Endodermal cell (in vitro differentiated cells): ENCODE data around the gene SFN. TPM values are rescaled to one million over a fixed set of nuclear protein-coding genes. Genes with fewer than 3 reads are reported as not detected.

Experiments
- DNase-seq: peaks from one replicate; pipeline ENCODE4 v3.0.0-alpha.2; 2017
- H3K27ac ChIP-seq: 2 replicates; pipeline ENCODE4 v1.5.1; 2013; ENCODE audit warnings: mild to moderate bottlenecking, low read depth, low read length, moderate library complexity
- H3K27me3 ChIP-seq: 2 replicates; pipeline ENCODE4 v1.6.1; 2013; ENCODE audit warnings: mild to moderate bottlenecking, low read length, moderate library complexity; ENCODE audit not compliant: insufficient read depth, control insufficient read depth, poor library complexity, severe bottlenecking
- H3K36me3 ChIP-seq: 2 replicates; pipeline ENCODE4 v1.7.0; 2013; ENCODE audit warnings: mild to moderate bottlenecking, low read length, moderate library complexity; ENCODE audit not compliant: control insufficient read depth, insufficient read depth
- H3K4me1 ChIP-seq: one replicate; pipeline ENCODE4 v1.7.0; 2013; ENCODE audit warnings: low read length; ENCODE audit not compliant: control insufficient read depth, insufficient read depth
- H3K4me3 ChIP-seq: 2 replicates; pipeline ENCODE4 v1.5.1; 2013; ENCODE audit warnings: mild to moderate bottlenecking, low read length, moderate library complexity
- H3K9ac ChIP-seq: 2 replicates; pipeline ENCODE4 v1.6.1; 2013; ENCODE audit warnings: mild to moderate bottlenecking, low read length, moderate library complexity; ENCODE audit not compliant: poor library complexity, severe bottlenecking; ENCODE audit errors: extremely low read depth
- H3K9me3 ChIP-seq: 2 replicates; pipeline ENCODE4 v1.6.1; 2013; ENCODE audit warnings: mild to moderate bottlenecking, low read length, moderate library complexity; ENCODE audit not compliant: control insufficient read depth
- H3K27ac Mint-ChIP-seq: 2 replicates; pipeline ENCODE4 v1.8.0; 2020; ENCODE audit warnings: mixed read lengths
- H3K27me3 Mint-ChIP-seq: 2 replicates; pipeline ENCODE4 v1.8.0; 2021; ENCODE audit warnings: mild to moderate bottlenecking, mixed read lengths; ENCODE audit not compliant: insufficient read depth
- H3K36me3 Mint-ChIP-seq: 2 replicates; pipeline ENCODE4 v1.8.0; 2020; ENCODE audit warnings: low read depth, mixed read lengths
- H3K4me1 Mint-ChIP-seq: 2 replicates; pipeline ENCODE4 v1.8.0; 2020; ENCODE audit warnings: mixed read lengths
- H3K4me3 Mint-ChIP-seq: 2 replicates; pipeline ENCODE4 v1.8.0; 2020; ENCODE audit warnings: mild to moderate bottlenecking, moderate library complexity, mixed read lengths
- H3K9me3 Mint-ChIP-seq: 2 replicates; pipeline ENCODE4 v1.8.0; 2020; ENCODE audit warnings: mild to moderate bottlenecking, mixed read lengths
- CTCF ChIP-seq: fragments of 200-600 bp; sonication (generic); conservative IDR thresholded peaks from 2 replicates; pipeline ENCODE4 v1.5.0; 2021; ENCODE audit warnings: antibody characterized with exemption, mild to moderate bottlenecking
- WGBS, 2 experiments: methylation state at CpG; one replicate each; pipeline versions ENCODE4 v1.1.5 to v1.1.7; 2013; ENCODE audit warnings: missing lambda C conversion rate in 2 of 2, mixed read lengths in 1 of 2; ENCODE audit not compliant: insufficient coverage in 1 of 2, insufficient read length in 1 of 2; 5-methylcytosine and 5-hydroxymethylcytosine counted together
- total RNA-seq, 2 donors: library from RNA; stranded (reverse); fragmentation: NEBNext Ultra II Directional in 1 of 2; extraction: Animal tissue kit (Norgen Biotek cat#: 25700) in 1 of 2; gene quantifications; 2 replicates in 1 of 2; 3 replicates in 1 of 2; pipeline ENCODE4 v1.2.1, GENCODE V29; 2021

SFN gene
- total RNA-seq, 2 donors from 2014 or later, result 1.5 to 2.6 TPM

- H3K9me3 ChIP-seq, result no peaks in the 10 kb centered on the region
- peak within 1 kb of the TSS; percentile 84 for H3K9ac ChIP-seq
- H3K9me3 Mint-ChIP-seq, result no peaks in the 10 kb centered on the region
- WGBS, 2 experiments, result 2 to 4% methylated on average over 48 to 89 of the region's 89 CpGs
- peaks cover 60% of the 10 kb centered on the region for H3K36me3 Mint-ChIP-seq
- peak within 1 kb of the TSS; percentile 85 for H3K4me3 Mint-ChIP-seq
- H3K27ac ChIP-seq, result peak within 1 kb of the TSS; percentile 66
- DNase-seq, result peak; percentile 90
- peak within 1 kb of the TSS; percentile 91 for H3K4me3 ChIP-seq
- peak within 1 kb of the TSS; percentile 94 for H3K27ac Mint-ChIP-seq
- H3K36me3 ChIP-seq, result peaks cover 71% of the 10 kb centered on the region
- H3K27me3 Mint-ChIP-seq, result no peaks in the 10 kb centered on the region
- peaks cover 11% of the 10 kb centered on the region for H3K4me1 Mint-ChIP-seq
- no peaks in the 10 kb centered on the region for H3K4me1 ChIP-seq
- TF ChIP-seq CTCF, result no peak
- H3K27me3 ChIP-seq, result no peaks in the 10 kb centered on the region
Measured at GRCh38 chr1:26889551-26890466, 26.9 kb downstream of the SFN start, which contains the start of gene GPN2. Gene GPN2 (minus strand): TSS chr1:26890283. CDS start chr1:26890096, 187 bp downstream.

- H3K27me3 Mint-ChIP-seq, result no peaks in the 10 kb centered on the region
- no peak for TF ChIP-seq CTCF
Measured at GRCh38 chr1:26890467-26890796, 27.5 kb downstream of the SFN start.

GRCh38 chr1:26894263-26894662 is 31.3 kb downstream of the SFN start:
- Mint-ChIP-seq H3K27ac (peak overlapping the region; percentile 35), H3K27me3 (no peaks in the 10 kb centered on the region), H3K4me3 (no peak overlapping the region), H3K9me3 (no peaks in the 10 kb centered on the region), H3K36me3 (peaks cover 56% of the 10 kb centered on the region), H3K4me1 (peaks cover 12% of the 10 kb centered on the region)
- Histone ChIP-seq H3K4me1 (no peaks in the 10 kb centered on the region), H3K9me3 (no peaks in the 10 kb centered on the region), H3K9ac (no peak overlapping the region), H3K4me3 (no peak overlapping the region), H3K27me3 (no peaks in the 10 kb centered on the region), H3K36me3 (peaks cover 56% of the 10 kb centered on the region), H3K27ac (no peak overlapping the region)
- no peak for DNase-seq
- TF ChIP-seq CTCF, result no peak
- WGBS, 2 experiments, result 94 to 98% methylated on average over 12 to 13 of the region's 13 CpGs

More at GRCh38 chr1:26890467-26890796, 27.5 kb downstream of the SFN start:
- Histone ChIP-seq H3K27ac (peak overlapping the region; percentile 38), H3K27me3 (no peaks in the 10 kb centered on the region), H3K9me3 (no peaks in the 10 kb centered on the region), H3K4me1 (no peaks in the 10 kb centered on the region), H3K9ac (peak overlapping the region; percentile 84), H3K36me3 (peaks cover 67% of the 10 kb centered on the region), H3K4me3 (peak overlapping the region; percentile 91)
- DNase-seq, result no peak
- Mint-ChIP-seq H3K27ac (peak overlapping the region; percentile 94), H3K4me3 (peak overlapping the region; percentile 85), H3K9me3 (no peaks in the 10 kb centered on the region), H3K36me3 (peaks cover 60% of the 10 kb centered on the region), H3K4me1 (peaks cover 11% of the 10 kb centered on the region)
- WGBS, 2 experiments, result 24 to 57% methylated on average over 9 to 12 of the region's 12 CpGs
